GM12878 (cell line): Measurements from ENCODE around the gene AP1S1. TPM values are rescaled to one million over a fixed set of nuclear protein-coding genes. Genes with fewer than 3 reads are reported as not detected.

Experiments used
- ATAC-seq: fragments of 200-7000 bp; cut with Tn5 transposase; 3 replicates; pipeline ENCODE4 v1.9.1; 2020; ENCODE audit warnings: mild to moderate bottlenecking, moderate library complexity
- BruUV-seq: library from RNA; stranded (reverse); fragments of 400-500 nt; replicated peaks from 2 replicates; lab custom pipeline; 2021; lab: Mats Ljungman, UMichigan
- CTCF ChIA-PET: fragments of 300-600 bp; sonication (Branson Sonifier 250); formaldehyde crosslinking; extraction: SDS; loops from one replicate; lab custom pipeline; 2021; ENCODE audit warnings: inconsistent platforms; lab: Yijun Ruan, JAX
- POLR2A ChIA-PET: fragments of 350-600 bp; formaldehyde crosslinking; extraction: SDS; loops from one replicate; lab custom pipeline; 2021; ENCODE audit warnings: inconsistent platforms; lab: Charles Lee
- RAD21 ChIA-PET: fragments of 300-600 bp; sonication (Branson Sonifier 250); formaldehyde crosslinking; loops from one replicate; lab custom pipeline; 2023; ENCODE audit warnings: antibody characterized with exemption; ENCODE audit not compliant: unreplicated experiment; lab: Charles Lee
- SMC1A ChIA-PET: fragments of 300-600 bp; sonication (Branson Sonifier 250); formaldehyde crosslinking; loops from one replicate; lab custom pipeline; 2023; ENCODE audit not compliant: unreplicated experiment, uncharacterized antibody; lab: Charles Lee
- DNase-seq: peaks from one replicate; pipeline ENCODE4 v3.0.0-alpha.2; 2011; ENCODE audit warnings: low read depth, low spot score
- FAIRE-seq: peaks from 3 replicates; lab custom pipeline; 2011; peaks lifted over from hg19 to GRCh38; lab: Jason Lieb, UNC
- H2AFZ ChIP-seq: 2 replicates; pipeline ENCODE4 v1.6.0; 2011; ENCODE audit warnings: low read depth, low read length, control low read depth; ENCODE audit not compliant: control insufficient read depth
- H3K27ac ChIP-seq: 2 replicates; pipeline ENCODE4 v1.5.1; 2011; ENCODE audit warnings: control low read depth; ENCODE audit not compliant: control insufficient read depth, insufficient read depth
- H3K27me3 ChIP-seq, 2 experiments: replicated peaks in 1 of 2; 2 replicates each; pipeline versions ENCODE4 v1.6.0 to v1.6.1; 2011; ENCODE audit warnings: low read length in 1 of 2; ENCODE audit not compliant: control insufficient read depth in 2 of 2, insufficient read depth in 2 of 2
- H3K36me3 ChIP-seq, 2 experiments: 2 replicates each; pipeline ENCODE4 v1.5.1; 2011; ENCODE audit warnings: low read length in 1 of 2; ENCODE audit not compliant: control insufficient read depth in 2 of 2, insufficient read depth in 2 of 2
- H3K4me1 ChIP-seq: 2 replicates; pipeline ENCODE4 v1.6.1; 2011; ENCODE audit warnings: mild to moderate bottlenecking, low read length, moderate library complexity, mixed read lengths; ENCODE audit not compliant: control insufficient read depth, insufficient read depth
- H3K4me2 ChIP-seq: 2 replicates; pipeline ENCODE4 v1.6.0; 2011; ENCODE audit warnings: control low read depth; ENCODE audit not compliant: control insufficient read depth, insufficient read depth
- H3K4me3 ChIP-seq: fragments of 200-600 bp; sonication (generic); 2 replicates; pipeline ENCODE4 v1.5.1; 2016
- H3K79me2 ChIP-seq: 2 replicates; pipeline ENCODE4 v1.6.0; 2011; ENCODE audit warnings: low read length; ENCODE audit not compliant: control insufficient read depth, insufficient read depth
- H3K9ac ChIP-seq: 2 replicates; pipeline ENCODE4 v1.8.0; 2011; ENCODE audit warnings: low read length, control low read depth, mixed read lengths; ENCODE audit not compliant: control insufficient read depth, insufficient read depth
- H3K9me3 ChIP-seq: replicated peaks from 3 replicates; pipeline ENCODE4 v1.5.1; 2011; ENCODE audit warnings: mild to moderate bottlenecking, low read length; ENCODE audit not compliant: control insufficient read depth, insufficient read depth
- H4K20me1 ChIP-seq: 2 replicates; pipeline ENCODE4 v1.6.0; 2011; ENCODE audit not compliant: control insufficient read depth, insufficient read depth
- ATF7 ChIP-seq: fragments of 450-650 bp; IDR thresholded peaks from 2 replicates; pipeline ENCODE4 v1.6.1; 2016; ENCODE audit warnings: low read depth, mild to moderate bottlenecking
- BACH1 ChIP-seq: fragments of 450-650 bp; IDR thresholded peaks from 2 replicates; pipeline ENCODE4 v1.6.1; 2017; ENCODE audit warnings: mild to moderate bottlenecking, borderline replicate concordance
- CBFB ChIP-seq: IDR thresholded peaks from 2 replicates; pipeline ENCODE4 v1.6.1; 2016; ENCODE audit warnings: antibody characterized with exemption, low read depth
- ETV6 ChIP-seq, 2 experiments: fragments of 450-650 bp in 1 of 2; IDR thresholded peaks in 1 of 2; conservative IDR thresholded peaks in 1 of 2; 2 replicates each; pipeline ENCODE4 v1.6.1; 2014; ENCODE audit warnings: antibody characterized with exemption in 1 of 2, borderline replicate concordance in 1 of 2, low read depth in 1 of 2, mild to moderate bottlenecking in 1 of 2, moderate library complexity in 1 of 2
- IKZF2 ChIP-seq, 2 experiments: fragments of 450-650 bp; IDR thresholded peaks; 2 replicates each; pipeline ENCODE4 v1.6.1; 2017; ENCODE audit warnings: mild to moderate bottlenecking in 2 of 2, moderate library complexity in 2 of 2
- IRF4 ChIP-seq: IDR thresholded peaks from 2 replicates; pipeline ENCODE4 v1.6.1; 2011; ENCODE audit warnings: low read depth, low read length
- KLF5 ChIP-seq: fragments of 450-650 bp; IDR thresholded peaks from 2 replicates; pipeline ENCODE4 v1.6.1; 2014; ENCODE audit warnings: mild to moderate bottlenecking; ENCODE audit not compliant: partially characterized antibody
- NFXL1 ChIP-seq: fragments of 450-650 bp; IDR thresholded peaks from 2 replicates; pipeline ENCODE4 v1.6.1; 2017; ENCODE audit warnings: antibody characterized with exemption, mild to moderate bottlenecking, borderline replicate concordance
- POLR2A ChIP-seq: IDR thresholded peaks from 2 replicates; pipeline ENCODE4 v1.6.1; 2011; ENCODE audit warnings: low read depth, mild to moderate bottlenecking, low read length
- RCOR1 ChIP-seq: conservative IDR thresholded peaks from 2 replicates; pipeline ENCODE4 v1.6.1; 2012; ENCODE audit warnings: low read depth, low read length, improper control_type of control experiment
- SPI1 ChIP-seq: IDR thresholded peaks from 2 replicates; pipeline ENCODE4 v1.6.1; 2011; ENCODE audit warnings: low read depth, mild to moderate bottlenecking, low read length, moderate library complexity, borderline replicate concordance; ENCODE audit not compliant: insufficient read depth
- STAT1 ChIP-seq: fragments of 450-650 bp; conservative IDR thresholded peaks from 2 replicates; pipeline ENCODE4 v1.6.1; 2014; ENCODE audit warnings: antibody characterized with exemption, mild to moderate bottlenecking
- YBX1 ChIP-seq: fragments of 450-650 bp; IDR thresholded peaks from 2 replicates; pipeline ENCODE4 v1.6.1; 2016; ENCODE audit warnings: antibody characterized with exemption
- ZNF274 ChIP-seq: IDR thresholded peaks from one replicate; pipeline ENCODE4 v1.8.0; 2011; ENCODE audit not compliant: insufficient read length, insufficient read depth
- WGBS: methylation state at CpG from one replicate; pipeline ENCODE4 v1.1.6; 2016; ENCODE audit warnings: low lambda C conversion rate; ENCODE audit not compliant: insufficient replicate concordance, insufficient coverage; ENCODE audit errors: missing lambda C conversion rate; 5-methylcytosine and 5-hydroxymethylcytosine counted together
- in situ Hi-C: fragments of 300-500 bp; cut with MboI; formaldehyde crosslinking; loops from 9 replicates; pipeline ENCODE4 v1.14.3; 2018; ENCODE audit warnings: mixed read lengths
- intact Hi-C: fragments of 100-400 bp; cut with micrococcal nuclease; formaldehyde crosslinking; loops from one replicate; pipeline ENCODE4 v1.14.2; 2022; ENCODE audit not compliant: unreplicated experiment
- polyA plus RNA-seq, 11 experiments: library from polyadenylated mRNA; depleted of rRNA in 4 of 11; unstranded in 6 of 11; stranded (reverse) in 5 of 11; fragments of >200 nt; fragmentation: Nextera tagmentation in 4 of 11; fragmentation: Illumina TruSeq in 1 of 11; extraction: Ambion mirVana in 4 of 11; extraction: Trizol in 1 of 11; gene quantifications; 1 replicate in 1 of 11; 2 replicates in 10 of 11; pipeline versions ENCODE4 v1.2.1 to v1.2.3, GENCODE V29; 2011 to 2016; ENCODE audit warnings: inconsistent platforms in 2 of 11, missing spikeins in 2 of 11, low read depth in 1 of 11
- total RNA-seq, 4 experiments: library from RNA; depleted of rRNA in 3 of 4; stranded (reverse); fragments of >200 nt in 3 of 4; fragmentation: Illumina TruSeq in 1 of 4; extraction: Trizol in 1 of 4; gene quantifications; 2 replicates each; pipeline versions ENCODE4 v1.2.1 to v1.2.3, GENCODE V29; 2013 to 2021
- TF ChIP-seq, protein P1 (sequence below): fragments of 450-650 bp; IDR thresholded peaks from 2 replicates; pipeline ENCODE4 v1.6.1; 2017; ENCODE audit warnings: mild to moderate bottlenecking, low read depth, inconsistent platforms; ENCODE audit not compliant: poor library complexity, severe bottlenecking

The AP1S1 gene
- total and polyA plus RNA-seq, 10 of the 15 experiments (the other 5 are each of a cell fraction or from before 2014, with no cell fraction given), result 2.5 to 121 (median 54.9) TPM

DNA sequence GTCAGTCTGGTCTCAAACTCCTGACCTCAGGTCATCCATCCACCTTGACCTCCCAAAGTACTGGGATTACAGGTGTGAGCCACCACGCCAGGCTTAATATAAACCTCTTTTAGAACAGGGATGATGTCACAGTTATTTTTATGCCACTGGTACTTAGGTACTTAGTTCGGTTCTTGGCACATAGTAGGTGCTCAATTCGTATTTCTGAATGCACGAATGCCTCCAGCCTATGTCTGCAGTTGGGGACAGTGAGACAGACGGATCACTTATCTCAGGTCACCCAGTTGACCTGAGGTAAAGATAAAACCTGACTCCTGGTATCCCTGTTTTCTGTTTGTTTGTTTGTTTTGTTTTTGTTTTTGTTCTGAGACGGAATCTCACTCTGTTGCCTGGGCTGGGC lies 31.9 kb downstream of the AP1S1 start:
- Histone ChIP-seq H3K36me3 (no peaks in the 10 kb centered on the region), H3K9me3 (no peaks in the 10 kb centered on the region), H3K4me3 (no peak overlapping the region), H4K20me1 (no peaks in the 10 kb centered on the region), H3K27ac (no peak overlapping the region), H3K4me2 (no peak overlapping the region), H2AFZ (no peak overlapping the region; the same call in 1 of the 2 replicates), H3K4me1 (no peaks in the 10 kb centered on the region), H3K79me2 (no peaks in the 10 kb centered on the region), H3K9ac (no peak overlapping the region), H3K27me3 (no peaks in the 10 kb centered on the region; a peak in 1 of 4 replicates)
- no peak for DNase-seq
- ChIA-PET POLR2A (interaction anchor here (0.6 to 0.7 kb wide), 3 partner anchors 8 to 195 kb away, joined by 3 to 10 read pairs (median 3); no protein-coding TSS in a partner anchor), SMC1A (interaction anchor here (1.4 kb wide), 1 partner anchor 97 kb away, joined by 4 read pairs; no protein-coding TSS in a partner anchor), RAD21 (interaction anchor here (1.4 kb wide), 1 partner anchor 42 kb away, joined by 4 read pairs; no protein-coding TSS in a partner anchor), CTCF (interaction anchor here (2.1 kb wide), 1 partner anchor 42 kb away, joined by 12 read pairs; no protein-coding TSS in a partner anchor)
- FAIRE-seq, result no peak
- no TSS peak for BruUV-seq
- 22% methylated on average over 6 of the region's 6 CpGs for WGBS
- intact Hi-C loops (no loop called here), in situ Hi-C loops (no loop called here)
- TF ChIP-seq KLF5 (no peak), YBX1 (no peak), ATF7 (no peak), SPI1 (no peak), BACH1 (no peak), IRF4 (no peak), ETV6 (conservative IDR thresholded peaks at IDR 0.05 in 1 of 2, IDR thresholded peaks at IDR 0.05 in 1 of 2; ENCODE audit: borderline replicate concordance in 1 of 2, low read depth in 1 of 2) (no peak), ZNF274 (no peak), IKZF2 (IDR thresholded peaks at IDR 0.05) (no peak), STAT1 (no peak), CBFB (no peak), NFXL1 (no peak), POLR2A (no peak), RCOR1 (no peak)
- TF ChIP-seq, protein P1, sequence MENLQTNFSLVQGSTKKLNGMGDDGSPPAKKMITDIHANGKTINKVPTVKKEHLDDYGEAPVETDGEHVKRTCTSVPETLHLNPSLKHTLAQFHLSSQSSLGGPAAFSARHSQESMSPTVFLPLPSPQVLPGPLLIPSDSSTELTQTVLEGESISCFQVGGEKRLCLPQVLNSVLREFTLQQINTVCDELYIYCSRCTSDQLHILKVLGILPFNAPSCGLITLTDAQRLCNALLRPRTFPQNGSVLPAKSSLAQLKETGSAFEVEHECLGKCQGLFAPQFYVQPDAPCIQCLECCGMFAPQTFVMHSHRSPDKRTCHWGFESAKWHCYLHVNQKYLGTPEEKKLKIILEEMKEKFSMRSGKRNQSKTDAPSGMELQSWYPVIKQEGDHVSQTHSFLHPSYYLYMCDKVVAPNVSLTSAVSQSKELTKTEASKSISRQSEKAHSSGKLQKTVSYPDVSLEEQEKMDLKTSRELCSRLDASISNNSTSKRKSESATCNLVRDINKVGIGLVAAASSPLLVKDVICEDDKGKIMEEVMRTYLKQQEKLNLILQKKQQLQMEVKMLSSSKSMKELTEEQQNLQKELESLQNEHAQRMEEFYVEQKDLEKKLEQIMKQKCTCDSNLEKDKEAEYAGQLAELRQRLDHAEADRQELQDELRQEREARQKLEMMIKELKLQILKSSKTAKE, result no peak
- ATAC-seq, result no peak
